Smooth muscle cell (in vitro differentiated cells): ENCODE data around the gene GAS2L1. TPM values are rescaled to one million over a fixed set of nuclear protein-coding genes. Genes with fewer than 3 reads are reported as not detected.

Source experiments
- DNase-seq: peaks from one replicate; lab custom pipeline; 2025; ENCODE audit not compliant: unreplicated experiment; lab: John Stamatoyannopoulos, UW
- H2AFZ ChIP-seq: fragments of 200-600 bp; sonication (generic); 2 replicates; pipeline ENCODE4 v1.6.0; 2016; ENCODE audit warnings: antibody characterized with exemption, low read depth, mild to moderate bottlenecking
- H3F3A ChIP-seq: fragments of 200-600 bp; sonication (generic); 2 replicates; pipeline ENCODE4 v1.6.0; 2017; ENCODE audit warnings: antibody characterized with exemption, low read depth
- H3K27ac ChIP-seq: fragments of 200-600 bp; sonication (generic); 2 replicates; pipeline ENCODE4 v1.5.1; 2016; ENCODE audit warnings: low read depth, mild to moderate bottlenecking
- H3K27me3 ChIP-seq: fragments of 200-600 bp; sonication (generic); 2 replicates; pipeline ENCODE4 v1.6.1; 2016; ENCODE audit warnings: low read depth, mild to moderate bottlenecking
- H3K36me3 ChIP-seq: fragments of 200-600 bp; sonication (generic); 2 replicates; pipeline ENCODE4 v1.5.1; 2016; ENCODE audit warnings: low read depth
- H3K4me1 ChIP-seq: fragments of 200-600 bp; sonication (generic); 2 replicates; pipeline ENCODE4 v1.5.1; 2016; ENCODE audit warnings: low read depth
- H3K4me2 ChIP-seq: fragments of 200-600 bp; sonication (generic); 2 replicates; pipeline ENCODE4 v1.6.0; 2016; ENCODE audit warnings: mild to moderate bottlenecking
- H3K4me3 ChIP-seq: fragments of 200-600 bp; sonication (generic); 2 replicates; pipeline ENCODE4 v1.5.1; 2016; ENCODE audit warnings: mild to moderate bottlenecking
- H3K79me2 ChIP-seq: fragments of 200-600 bp; sonication (generic); 2 replicates; pipeline ENCODE4 v1.6.0; 2016; ENCODE audit warnings: low read depth, mild to moderate bottlenecking
- H3K9ac ChIP-seq: fragments of 200-600 bp; sonication (generic); 2 replicates; pipeline ENCODE4 v1.6.0; 2016; ENCODE audit warnings: low read depth
- H3K9me3 ChIP-seq: fragments of 200-600 bp; sonication (generic); replicated peaks from 2 replicates; pipeline ENCODE4 v1.5.1; 2016; ENCODE audit warnings: low read depth
- H4K20me1 ChIP-seq: fragments of 200-600 bp; sonication (generic); 2 replicates; pipeline ENCODE4 v1.6.0; 2016; ENCODE audit warnings: low read depth
- CTCF ChIP-seq: fragments of 200-600 bp; sonication (generic); IDR thresholded peaks from 2 replicates; pipeline ENCODE4 v1.5.1; 2017; ENCODE audit warnings: borderline replicate concordance, mild to moderate bottlenecking, antibody characterized with exemption; ENCODE audit not compliant: insufficient read depth, poor library complexity, severe bottlenecking
- WGBS: methylation state at CpG from one replicate; pipeline ENCODE4 v1.1.7; 2016; ENCODE audit warnings: low lambda C conversion rate; 5-methylcytosine and 5-hydroxymethylcytosine counted together
- polyA plus RNA-seq: library from polyadenylated mRNA; unstranded; fragments of >200 nt; fragmentation: Nextera tagmentation; extraction: Ambion mirVana; gene quantifications from 2 replicates; pipeline ENCODE4 v1.2.1, GENCODE V29; 2016
- total RNA-seq: library from RNA; depleted of rRNA; stranded (reverse); fragments of >200 nt; gene quantifications from 2 replicates; pipeline ENCODE4 v1.2.3, GENCODE V29; 2014

Gene GAS2L1
- total and polyA plus RNA-seq, 2 experiments from 2014 or later: 7.8 to 31.7 TPM

DNA sequence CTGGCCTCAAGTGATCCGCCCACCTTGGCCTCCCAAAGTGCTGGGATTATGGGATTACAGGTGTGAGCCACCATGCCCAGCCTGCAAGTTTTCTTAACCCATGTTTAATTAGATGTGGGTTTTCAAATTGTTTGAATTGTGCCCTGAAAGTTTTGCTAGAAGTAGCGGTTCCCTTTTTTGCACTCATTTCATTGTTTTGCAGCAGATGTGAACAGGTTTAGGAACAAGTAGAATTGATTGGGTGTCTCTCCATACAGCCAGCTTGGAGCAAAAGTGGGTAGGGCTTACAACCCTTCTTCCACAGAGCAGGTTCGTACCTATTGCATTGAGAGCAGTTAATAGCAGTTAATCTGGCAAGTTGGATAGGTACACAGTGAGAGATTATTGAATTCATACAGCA is 22.3 kb upstream of the GAS2L1 start:
- DNase-seq: no peak
- no peak overlapping the region for H3K27ac ChIP-seq
- no peak for TF ChIP-seq CTCF
- H3K9ac ChIP-seq: no peak overlapping the region
- WGBS: 97% methylated on average over 3 of the region's 3 CpGs
- H3F3A ChIP-seq: no peaks in the 10 kb centered on the region
- H3K4me2 ChIP-seq: no peak overlapping the region
- H3K27me3 ChIP-seq: no peaks in the 10 kb centered on the region
- H3K4me3 ChIP-seq: no peak overlapping the region
- peaks cover 23% of the 10 kb centered on the region for H3K36me3 ChIP-seq
- no peaks in the 10 kb centered on the region for H3K9me3 ChIP-seq
- H4K20me1 ChIP-seq: peaks cover 100% of the 10 kb centered on the region
- no peak overlapping the region for H2AFZ ChIP-seq
- H3K79me2 ChIP-seq: peaks cover 95% of the 10 kb centered on the region
- no peaks in the 10 kb centered on the region for H3K4me1 ChIP-seq

- H3K4me2 ChIP-seq: no peak overlapping the region
- peaks cover 84% of the 10 kb centered on the region for H3K79me2 ChIP-seq
- no peaks in the 10 kb centered on the region for H3K27me3 ChIP-seq
- no peak overlapping the region for H3K9ac ChIP-seq
- no peaks in the 10 kb centered on the region for H3K9me3 ChIP-seq
- H3K27ac ChIP-seq: no peak overlapping the region
- 91% methylated on average over 2 of the region's 2 CpGs for WGBS
- TF ChIP-seq CTCF: no peak
- H3K36me3 ChIP-seq: peaks cover 34% of the 10 kb centered on the region
- H3F3A ChIP-seq: peaks cover 28% of the 10 kb centered on the region
- H2AFZ ChIP-seq: no peak overlapping the region
- H4K20me1 ChIP-seq: peaks cover 100% of the 10 kb centered on the region
- no peaks in the 10 kb centered on the region for H3K4me1 ChIP-seq
- DNase-seq: no peak
- no peak overlapping the region for H3K4me3 ChIP-seq
These were observed 17.6 kb upstream of the GAS2L1 start for GRCh38 chr22:29288837-29289236.

GRCh38 chr22:29290061-29290460 is 16.4 kb upstream of the GAS2L1 start:
- Histone ChIP-seq H3F3A (peaks cover 35% of the 10 kb centered on the region), H2AFZ (no peak overlapping the region), H3K4me1 (no peaks in the 10 kb centered on the region), H4K20me1 (peaks cover 100% of the 10 kb centered on the region), H3K27ac (no peak overlapping the region), H3K79me2 (peaks cover 77% of the 10 kb centered on the region), H3K9ac (no peak overlapping the region), H3K4me3 (no peak overlapping the region), H3K27me3 (no peaks in the 10 kb centered on the region), H3K36me3 (peaks cover 40% of the 10 kb centered on the region), H3K4me2 (no peak overlapping the region), H3K9me3 (no peaks in the 10 kb centered on the region)
- whole genome bisulfite sequencing: 93% methylated on average over 5 of the region's 5 CpGs
- no peak for DNase-seq
- TF ChIP-seq CTCF: no peak

- H4K20me1 ChIP-seq: peaks cover 100% of the 10 kb centered on the region
- H3K27me3 ChIP-seq: no peaks in the 10 kb centered on the region
- 92% methylated on average over 7 of the region's 7 CpGs for WGBS
- peaks cover 46% of the 10 kb centered on the region for H3K36me3 ChIP-seq
- DNase-seq: no peak
- no peak overlapping the region for H3K9ac ChIP-seq
- peaks cover 42% of the 10 kb centered on the region for H3F3A ChIP-seq
- TF ChIP-seq CTCF: no peak
- H3K9me3 ChIP-seq: no peaks in the 10 kb centered on the region
- H3K4me3 ChIP-seq: no peak overlapping the region
- H3K79me2 ChIP-seq: peaks cover 66% of the 10 kb centered on the region
- no peak overlapping the region for H3K4me2 ChIP-seq
- H3K4me1 ChIP-seq: no peaks in the 10 kb centered on the region
- no peak overlapping the region for H3K27ac ChIP-seq
- no peak overlapping the region for H2AFZ ChIP-seq
These were observed 15.2 kb upstream of the GAS2L1 start for GRCh38 chr22:29291215-29291614.
